Measurements from ENCODE around the gene CTDNEP1. TPM values are rescaled to one million over a fixed set of nuclear protein-coding genes. Genes with fewer than 3 reads are reported as not detected.

CTDNEP1 gene
- total and polyA plus RNA-seq, 4 donors, result 11.0 to 28.6 (median 18.6) TPM

DNA sequence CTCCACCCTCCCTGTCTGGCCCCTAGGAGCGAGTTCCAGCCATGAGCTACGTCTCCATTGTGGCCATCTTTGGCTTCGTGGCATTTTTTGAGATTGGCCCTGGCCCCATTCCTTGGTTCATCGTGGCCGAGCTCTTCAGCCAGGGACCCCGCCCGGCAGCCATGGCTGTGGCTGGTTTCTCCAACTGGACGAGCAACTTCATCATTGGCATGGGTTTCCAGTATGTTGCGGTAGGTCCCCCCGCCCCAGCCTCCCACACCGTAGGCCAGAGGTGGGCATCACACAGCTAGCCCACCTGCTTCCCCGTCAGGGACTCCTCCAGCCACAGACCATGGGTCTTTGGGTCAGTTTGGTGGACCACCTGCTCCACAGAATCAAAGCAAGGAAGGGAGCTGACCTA lies 34.1 kb upstream of the CTDNEP1 start (continued):
- no peak for TF ChIP-seq ZBTB33 (IDR thresholded peaks at IDR 0.05)
- TF ChIP-seq, protein P1, sequence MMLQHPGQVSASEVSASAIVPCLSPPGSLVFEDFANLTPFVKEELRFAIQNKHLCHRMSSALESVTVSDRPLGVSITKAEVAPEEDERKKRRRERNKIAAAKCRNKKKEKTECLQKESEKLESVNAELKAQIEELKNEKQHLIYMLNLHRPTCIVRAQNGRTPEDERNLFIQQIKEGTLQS (IDR thresholded peaks at IDR 0.05), result no peak

GRCh38 chr17:7284911-7285310 lies 33.4 kb upstream of the CTDNEP1 start:
- WGBS, result 93% methylated on average over 16 of the region's 16 CpGs
- TF ChIP-seq SP1 (IDR thresholded peaks at IDR 0.05) (no peak), JUND (IDR thresholded peaks at IDR 0.05) (no peak), FOXA1 (IDR thresholded peaks at IDR 0.05) (no peak), NR2F2 (IDR thresholded peaks at IDR 0.05) (no peak), RAD21 (IDR thresholded peaks at IDR 0.05) (no peak), HNF4A (conservative IDR thresholded peaks at IDR 0.05) (no peak)
- TF ChIP-seq, protein P2, sequence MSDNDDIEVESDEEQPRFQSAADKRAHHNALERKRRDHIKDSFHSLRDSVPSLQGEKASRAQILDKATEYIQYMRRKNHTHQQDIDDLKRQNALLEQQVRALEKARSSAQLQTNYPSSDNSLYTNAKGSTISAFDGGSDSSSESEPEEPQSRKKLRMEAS (IDR thresholded peaks at IDR 0.05), result no peak
- TF ChIP-seq, protein P3, sequence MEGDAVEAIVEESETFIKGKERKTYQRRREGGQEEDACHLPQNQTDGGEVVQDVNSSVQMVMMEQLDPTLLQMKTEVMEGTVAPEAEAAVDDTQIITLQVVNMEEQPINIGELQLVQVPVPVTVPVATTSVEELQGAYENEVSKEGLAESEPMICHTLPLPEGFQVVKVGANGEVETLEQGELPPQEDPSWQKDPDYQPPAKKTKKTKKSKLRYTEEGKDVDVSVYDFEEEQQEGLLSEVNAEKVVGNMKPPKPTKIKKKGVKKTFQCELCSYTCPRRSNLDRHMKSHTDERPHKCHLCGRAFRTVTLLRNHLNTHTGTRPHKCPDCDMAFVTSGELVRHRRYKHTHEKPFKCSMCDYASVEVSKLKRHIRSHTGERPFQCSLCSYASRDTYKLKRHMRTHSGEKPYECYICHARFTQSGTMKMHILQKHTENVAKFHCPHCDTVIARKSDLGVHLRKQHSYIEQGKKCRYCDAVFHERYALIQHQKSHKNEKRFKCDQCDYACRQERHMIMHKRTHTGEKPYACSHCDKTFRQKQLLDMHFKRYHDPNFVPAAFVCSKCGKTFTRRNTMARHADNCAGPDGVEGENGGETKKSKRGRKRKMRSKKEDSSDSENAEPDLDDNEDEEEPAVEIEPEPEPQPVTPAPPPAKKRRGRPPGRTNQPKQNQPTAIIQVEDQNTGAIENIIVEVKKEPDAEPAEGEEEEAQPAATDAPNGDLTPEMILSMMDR (IDR thresholded peaks at IDR 0.05; ENCODE audit: low read depth, low read length, missing input control), result no peak
- TF ChIP-seq, protein P1 (IDR thresholded peaks at IDR 0.05), result no peak

GRCh38 chr17:7283471-7284216 lies 32.1 kb upstream of the CTDNEP1 start:
- no peaks in the 10 kb centered on the region for H3K27me3 ChIP-seq (ENCODE audit: control insufficient read depth in 4 of 4, insufficient read depth in 4 of 4, low read length in 3 of 4)
- H3K9me3 ChIP-seq (ENCODE audit: control insufficient read depth in 4 of 4, low read length in 3 of 4), result no peaks in the 10 kb centered on the region
- no peak overlapping the region for H3K27ac ChIP-seq (ENCODE audit: low read depth in 1 of 2, low read length in 2 of 2)
- no peak overlapping the region for H3K9ac ChIP-seq (ENCODE audit: low read depth in 1 of 2, low read length in 2 of 2)
- TF ChIP-seq NR2F2 (IDR thresholded peaks at IDR 0.05), result no peak
- TF ChIP-seq, protein P3 (IDR thresholded peaks at IDR 0.05; ENCODE audit: low read depth, low read length, missing input control), result no peak
- TF ChIP-seq GABPA (IDR thresholded peaks at IDR 0.05 in 1 of 2, conservative IDR thresholded peaks at IDR 0.05 in 1 of 2), result no peak
- no peak for TF ChIP-seq YY1 (IDR thresholded peaks at IDR 0.05)
- no peak for TF ChIP-seq TAF1 (conservative IDR thresholded peaks at IDR 0.05)
- TF ChIP-seq, protein P1 (IDR thresholded peaks at IDR 0.05), result no peak
- TF ChIP-seq REST (IDR thresholded peaks at IDR 0.05), result no peak
- TF ChIP-seq FOXA2 (IDR thresholded peaks at IDR 0.05), result no peak
- TF ChIP-seq, protein P2 (IDR thresholded peaks at IDR 0.05), result no peak
- no peak for TF ChIP-seq HNF4A (conservative IDR thresholded peaks at IDR 0.05)
- TF ChIP-seq EGR1 (IDR thresholded peaks at IDR 0.05; ENCODE audit: low read depth in 2 of 2), result no peak
- no peak for TF ChIP-seq RXRA (IDR thresholded peaks at IDR 0.05)
- 90% methylated on average over 18 of the region's 18 CpGs for WGBS
- no peak for DNase-seq (ENCODE audit: low spot score)
- no peak overlapping the region for H3K4me3 ChIP-seq (ENCODE audit: low read depth in 1 of 3, low read length in 3 of 3)
- H3K36me3 ChIP-seq (ENCODE audit: control insufficient read depth in 4 of 4, insufficient read depth in 3 of 4, low read depth in 1 of 4, low read length in 3 of 4), result no peaks in the 10 kb centered on the region
- H3K4me1 ChIP-seq (ENCODE audit: control insufficient read depth in 4 of 4, insufficient read depth in 4 of 4, low read length in 3 of 4), result peaks cover 9 to 19% (median 13%) of the 10 kb centered on the region in 4 donors

More at GRCh38 chr17:7284911-7285310, 33.4 kb upstream of the CTDNEP1 start:
- no peak for DNase-seq (ENCODE audit: low spot score)
- Histone ChIP-seq H3K4me1 (ENCODE audit: control insufficient read depth in 4 of 4, insufficient read depth in 4 of 4, low read length in 3 of 4) (peaks cover 9 to 19% (median 13%) of the 10 kb centered on the region in 4 donors), H3K27me3 (ENCODE audit: control insufficient read depth in 4 of 4, insufficient read depth in 4 of 4, low read length in 3 of 4) (no peaks in the 10 kb centered on the region), H3K27ac (ENCODE audit: low read depth in 1 of 2, low read length in 2 of 2) (no peak overlapping the region), H3K9me3 (ENCODE audit: control insufficient read depth in 4 of 4, low read length in 3 of 4) (no peaks in the 10 kb centered on the region), H3K36me3 (ENCODE audit: control insufficient read depth in 4 of 4, insufficient read depth in 3 of 4, low read depth in 1 of 4, low read length in 3 of 4) (no peaks in the 10 kb centered on the region), H3K4me3 (ENCODE audit: low read depth in 1 of 3, low read length in 3 of 3) (no peak overlapping the region), H3K9ac (ENCODE audit: low read depth in 1 of 2, low read length in 2 of 2) (no peak overlapping the region)
